LNCaP clone FGC (cell line): ENCODE measurements around the gene ASPSCR1.

Experiments used
- DNase-seq: peaks from one replicate; pipeline ENCODE4 v3.0.0-alpha.2; 2011; ENCODE audit warnings: low read depth
- H3K4me3 ChIP-seq: 2 replicates; pipeline ENCODE4 v1.5.1; 2011; ENCODE audit warnings: mild to moderate bottlenecking, low read depth, low read length, control low read depth
- CTCF ChIP-seq: IDR thresholded peaks from 2 replicates; pipeline ENCODE4 v1.5.1; 2012; ENCODE audit warnings: mild to moderate bottlenecking; ENCODE audit not compliant: control insufficient read depth, insufficient read depth; ENCODE audit errors: extremely low read depth

ASPSCR1 gene

GRCh38 chr17:82062984-82063368 is 85.5 kb downstream of the ASPSCR1 start:
- TF ChIP-seq CTCF: no peak
- no peak overlapping the region for H3K4me3 ChIP-seq
- DNase-seq: no peak

DNA sequence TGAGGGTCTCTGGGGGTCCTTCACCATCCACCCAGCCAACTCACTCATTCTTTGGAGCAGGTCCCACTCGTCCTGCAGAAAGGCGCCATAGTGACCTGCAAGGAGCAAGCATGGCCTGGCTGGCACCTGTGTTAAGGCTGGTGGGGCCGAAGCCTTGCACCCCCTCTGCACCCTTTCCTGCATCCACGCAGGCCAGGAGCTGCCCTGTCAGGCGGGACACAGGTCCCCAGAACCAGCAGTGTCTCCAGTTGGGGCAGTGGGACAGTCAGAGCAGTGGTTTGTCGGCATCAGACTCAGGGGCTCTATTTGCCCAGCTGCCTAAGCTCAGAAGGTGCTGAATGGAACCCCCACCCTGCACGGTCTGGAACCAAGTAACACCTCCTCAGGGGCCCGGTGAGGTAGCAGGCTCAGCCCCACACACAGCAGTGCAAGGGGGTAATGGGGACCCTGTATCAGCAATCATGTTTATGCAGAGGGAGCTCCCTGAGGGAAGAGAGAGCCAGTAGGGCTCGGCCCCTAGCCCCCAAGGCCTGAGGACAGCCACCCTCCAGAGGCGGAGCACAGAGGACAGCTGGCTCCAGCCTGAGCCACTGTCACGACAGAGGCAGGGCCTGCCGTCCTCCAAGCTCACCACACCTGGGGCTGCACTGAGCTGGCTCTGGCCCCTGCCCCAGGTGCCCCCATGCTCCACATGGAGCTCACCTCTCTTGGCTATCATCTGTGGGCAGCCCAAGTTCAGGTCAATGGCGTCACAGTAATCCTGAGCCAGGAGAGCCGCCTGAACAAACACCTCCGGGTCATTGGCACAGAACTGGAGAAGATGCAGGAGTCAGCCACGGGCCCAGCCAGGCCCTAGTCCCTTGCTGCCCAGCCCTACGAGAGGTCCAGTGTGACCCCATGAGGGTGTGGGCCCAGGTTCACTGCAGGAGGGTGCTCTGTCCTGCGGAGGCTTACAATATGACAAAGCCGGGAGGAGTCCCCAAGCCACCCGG is 86.3 kb downstream of the ASPSCR1 start:
- DNase-seq: peak; percentile 34
- H3K4me3 ChIP-seq: peak overlapping the region; percentile 74
- TF ChIP-seq CTCF: no peak

DNA sequence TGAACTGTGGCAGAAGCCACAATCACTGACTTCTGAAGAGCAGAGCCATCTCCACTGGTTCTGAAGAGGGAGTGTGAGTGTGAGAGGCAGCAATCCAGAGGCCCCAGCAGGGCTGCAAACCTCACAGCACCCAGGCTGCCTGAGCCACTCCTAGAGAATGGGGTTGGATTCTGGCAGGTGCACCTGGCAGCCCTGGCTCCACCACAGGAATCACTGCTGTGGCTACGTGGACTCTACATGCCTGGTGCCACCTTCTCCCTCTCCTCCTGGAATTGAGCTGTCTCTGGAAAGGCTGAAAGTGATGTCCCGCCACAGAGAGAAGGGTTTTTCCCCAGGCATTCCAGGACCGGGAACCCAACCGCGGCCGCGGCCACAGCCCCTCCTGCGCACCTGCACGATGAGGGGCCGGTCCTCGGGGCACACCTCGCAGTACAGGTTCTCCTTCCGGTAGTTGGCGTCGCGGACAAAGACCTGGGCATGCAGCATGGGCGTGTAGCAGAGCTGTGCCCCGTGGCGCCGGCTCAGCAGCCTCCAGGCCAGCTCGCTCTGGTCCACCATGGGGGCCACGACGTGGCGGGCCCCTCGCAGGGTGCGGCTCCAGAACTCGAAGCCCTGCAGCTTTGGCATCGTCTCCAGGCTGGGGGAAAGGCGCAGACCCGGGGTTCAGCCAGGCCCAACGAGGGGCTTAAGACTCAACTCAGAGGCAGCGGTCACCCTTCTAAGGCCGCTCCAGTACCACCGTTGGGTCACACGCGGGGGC is 87.2 kb downstream of the ASPSCR1 start:
- DNase-seq: no peak
- no peak for TF ChIP-seq CTCF
- H3K4me3 ChIP-seq: peak overlapping the region; percentile 74

- no peak for DNase-seq
- no peak for TF ChIP-seq CTCF
- peak overlapping the region; percentile 74 for H3K4me3 ChIP-seq
Measured at GRCh38 chr17:82065193-82065637, 87.8 kb downstream of the ASPSCR1 start.

GRCh38 chr17:82065638-82066303 is 88.3 kb downstream of the ASPSCR1 start, which contains the start of gene DUS1L:
Gene DUS1L (minus strand): TSS chr17:82065804. CDS start chr17:82065059, 745 bp downstream.
- peak within 1 kb of the TSS; percentile 74 for H3K4me3 ChIP-seq
- TF ChIP-seq CTCF: no peak
- DNase-seq: no peak
